T47D (cell line): ENCODE measurements around the gene POTEI.
"Not testable (repeated sequence)": the region's sequence is repeated elsewhere in the genome, so short reads cannot be mapped to it uniquely, and the experiment has no call there.

Source experiments
- DNase-seq, 2 experiments: peaks; one replicate each; pipeline versions ENCODE4 v3.0.0 to v3.0.0-alpha.2; 2011 to 2012; ENCODE audit warnings: low read depth in 1 of 2, low spot score in 1 of 2
- in situ Hi-C: cut with HindIII; loops from 2 replicates; pipeline ENCODE4 v1.10.0; 2016; ENCODE audit warnings: low sequenced_read_pairs, low pct_unique_long_range_greater_than_20kb

The POTEI gene

DNA sequence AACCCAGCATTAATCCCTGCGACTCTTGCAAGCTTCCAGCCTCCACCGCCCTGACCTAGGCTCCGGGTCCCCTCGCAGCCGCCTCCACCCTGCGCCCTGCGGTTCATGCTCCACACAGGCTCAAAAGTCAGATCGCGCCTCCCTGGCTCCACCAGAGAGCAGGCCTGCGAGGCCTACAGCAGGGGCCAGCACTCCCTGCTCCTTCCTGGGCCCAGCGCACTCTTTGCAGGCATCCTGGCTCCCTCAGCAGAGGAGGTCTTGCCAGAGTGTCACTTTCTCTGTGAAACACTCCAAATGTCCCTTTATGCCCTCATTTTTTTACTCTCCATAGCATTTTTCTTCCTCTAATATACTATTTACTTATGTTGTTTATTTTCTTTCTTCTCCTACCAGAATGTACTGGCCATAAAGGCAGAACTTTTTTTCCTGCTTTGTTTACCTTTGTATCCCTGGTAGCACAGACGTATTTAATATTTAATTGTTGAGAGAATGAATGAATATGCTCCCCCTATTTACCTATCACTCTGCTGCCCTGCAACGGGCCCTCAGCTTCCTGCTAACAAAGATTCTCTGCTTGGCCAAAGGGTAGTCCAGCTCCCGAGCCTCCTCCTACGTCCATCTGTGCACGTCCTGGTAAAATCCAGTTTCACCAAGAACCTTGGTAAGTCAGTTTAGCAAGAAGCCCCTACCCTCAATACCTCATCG, 2.8 kb upstream of the POTEI start:
- DNase-seq, in situ Hi-C loops: not testable (repeated sequence)

DNA sequence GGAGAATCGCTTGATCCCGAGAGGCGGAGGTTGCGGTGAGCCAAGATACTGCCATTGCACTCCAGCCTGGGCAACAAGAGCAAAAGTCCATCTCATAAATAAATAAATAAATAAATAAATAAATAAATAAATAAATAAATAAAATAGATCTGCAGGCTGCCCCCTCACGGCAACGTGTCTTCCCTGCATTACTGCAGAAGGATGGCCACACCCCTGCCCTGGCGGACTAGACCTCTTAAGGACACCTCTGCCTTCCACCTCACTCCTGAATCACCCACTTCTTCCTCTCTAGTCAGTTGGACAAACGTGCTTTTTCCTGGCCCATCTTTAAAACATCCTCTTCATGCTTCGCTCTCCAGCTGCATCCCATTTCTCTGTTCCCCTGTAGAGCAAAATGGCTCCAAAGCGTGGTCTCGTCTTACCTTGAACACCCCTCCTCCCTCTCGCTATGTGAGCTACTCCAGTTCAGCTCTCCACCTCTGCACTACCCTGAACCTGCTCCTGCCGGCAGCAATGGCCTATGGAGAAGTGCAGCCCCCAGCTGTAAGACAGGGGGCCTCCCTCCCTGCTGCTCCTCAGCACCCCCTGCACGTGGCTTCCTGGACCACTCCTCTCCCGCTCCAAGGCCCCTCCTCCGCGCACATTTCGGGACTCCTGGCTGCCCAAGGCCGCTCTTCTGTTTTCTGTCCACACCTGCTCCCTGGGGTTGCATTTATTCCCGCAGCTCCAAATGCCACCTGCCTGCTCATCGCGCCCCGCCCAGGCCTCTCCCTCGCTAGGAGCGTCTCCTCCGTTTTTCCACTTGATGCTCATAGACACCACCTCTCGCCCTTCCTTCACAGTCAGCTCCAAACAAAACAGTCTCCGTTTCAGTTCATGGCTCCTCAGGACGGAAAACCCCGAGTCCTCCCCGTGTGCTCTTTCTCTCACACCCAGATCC, 1.9 kb upstream of the POTEI start:
- in situ Hi-C loops, DNase-seq: not testable (repeated sequence)

DNA sequence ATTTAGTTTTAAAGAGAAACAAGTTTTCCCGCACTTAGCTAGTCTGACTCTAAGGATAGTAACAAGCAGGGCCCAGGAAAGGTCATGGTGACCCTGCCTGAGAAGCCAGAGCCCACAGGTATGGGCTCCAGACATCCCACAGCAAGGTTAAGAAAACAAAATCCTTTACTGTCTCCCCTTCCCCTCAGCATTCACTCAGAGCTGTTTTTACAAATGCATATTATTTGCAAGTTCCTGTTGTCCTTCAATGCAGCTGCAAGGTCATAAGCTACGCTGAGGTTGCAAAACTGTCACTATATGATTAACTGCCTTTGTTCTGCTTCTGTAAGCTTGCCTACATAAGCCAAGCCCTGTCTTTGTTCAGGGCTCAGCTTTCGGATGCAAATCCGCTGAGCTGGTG, 18.1 kb downstream of the POTEI start:
- in situ Hi-C loops, DNase-seq: not testable (repeated sequence)

DNA sequence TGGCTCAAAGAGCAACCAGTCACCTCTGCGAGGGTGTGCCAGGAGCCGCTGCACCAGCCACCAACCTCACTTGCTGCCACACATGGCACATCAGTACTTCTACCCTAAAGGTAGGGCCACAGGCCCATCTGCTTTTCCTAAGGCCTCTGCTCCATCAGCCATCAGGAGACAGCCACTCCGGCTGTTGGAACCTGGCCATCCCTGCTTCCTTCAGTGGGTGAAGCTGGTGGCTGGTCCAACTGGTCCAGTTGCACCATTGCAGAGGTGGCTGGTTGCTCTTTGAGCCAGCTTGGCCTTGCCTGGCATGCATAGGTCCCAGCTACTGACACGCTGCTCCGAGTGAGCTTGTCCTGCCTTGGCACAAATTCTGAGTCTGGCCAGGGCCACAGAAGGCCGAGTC, 53.7 kb downstream of the POTEI start:
- in situ Hi-C loops, DNase-seq: not testable (repeated sequence)

DNA sequence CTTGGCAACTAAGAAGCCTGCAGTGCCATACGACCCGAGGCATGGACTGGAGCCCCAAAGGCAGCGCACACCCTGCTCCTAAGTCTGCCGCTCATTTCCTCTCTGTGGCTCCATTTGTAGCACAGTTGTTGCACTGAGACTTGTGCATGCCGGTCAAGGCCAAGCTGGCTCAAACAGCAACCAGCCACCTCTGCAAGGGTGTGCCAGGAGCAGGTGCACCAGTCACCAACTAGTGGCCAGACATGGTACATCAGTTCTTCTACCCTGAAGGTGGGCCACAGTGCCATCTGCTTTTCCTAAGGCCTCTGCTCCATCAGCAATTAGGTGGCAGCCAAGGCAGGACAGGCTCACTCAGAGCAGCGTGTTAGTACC, 54.4 kb downstream of the POTEI start:
- DNase-seq, in situ Hi-C loops: not testable (repeated sequence)

GRCh38 chr2:130453955-130454711, 55.0 kb downstream of the POTEI start:
- DNase-seq, in situ Hi-C loops: not testable (repeated sequence)

GRCh38 chr2:130452897-130453296, 56.2 kb downstream of the POTEI start:
- DNase-seq, in situ Hi-C loops: not testable (repeated sequence)

- in situ Hi-C loops: not testable (repeated sequence)
These were observed 57.3 kb downstream of the POTEI start for GRCh38 chr2:130451823-130452222.

DNA sequence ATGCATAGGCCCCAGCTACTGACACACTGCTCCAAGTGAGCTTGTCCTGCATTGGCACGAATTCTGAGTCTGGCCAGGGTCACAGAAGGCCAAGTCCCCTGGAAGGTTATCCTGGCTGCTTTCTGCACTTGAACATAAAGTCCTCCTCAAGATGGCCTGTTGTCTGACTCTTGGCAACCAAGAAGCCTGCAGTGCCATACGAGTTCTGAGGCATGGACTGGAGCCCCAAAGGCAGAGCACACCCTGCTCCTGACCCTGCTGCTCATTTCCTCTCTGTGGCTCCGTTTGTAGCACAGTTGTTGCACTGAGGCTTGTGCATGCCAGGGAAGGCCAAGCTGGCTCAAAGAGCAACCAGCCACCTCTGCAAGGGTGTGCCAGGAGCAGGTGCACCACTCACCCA, 57.9 kb downstream of the POTEI start:
- DNase-seq, in situ Hi-C loops: not testable (repeated sequence)

More at GRCh38 chr2:130451823-130452222, 57.3 kb downstream of the POTEI start:
- not testable (repeated sequence) for DNase-seq

DNA sequence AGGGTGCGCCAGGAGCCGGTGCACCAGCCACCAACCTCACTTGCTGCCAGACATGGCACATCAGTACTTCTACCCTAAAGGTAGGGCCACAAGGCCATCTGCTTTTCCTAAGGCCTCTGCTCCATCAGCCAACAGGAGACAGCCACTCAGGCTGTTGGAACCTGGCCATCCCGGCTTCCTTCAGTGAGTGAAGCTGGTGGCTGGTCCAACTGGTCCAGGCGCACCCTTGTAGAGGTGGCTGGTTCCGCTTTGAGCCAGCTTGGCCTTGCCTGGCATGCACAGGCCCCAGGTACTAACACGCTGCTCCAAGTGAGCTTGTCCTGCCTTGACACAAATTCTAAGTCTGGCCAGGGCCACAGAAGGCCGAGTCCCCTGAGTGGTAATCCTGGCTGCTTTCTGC, 58.8 kb downstream of the POTEI start:
- in situ Hi-C loops, DNase-seq: not testable (repeated sequence)

DNA sequence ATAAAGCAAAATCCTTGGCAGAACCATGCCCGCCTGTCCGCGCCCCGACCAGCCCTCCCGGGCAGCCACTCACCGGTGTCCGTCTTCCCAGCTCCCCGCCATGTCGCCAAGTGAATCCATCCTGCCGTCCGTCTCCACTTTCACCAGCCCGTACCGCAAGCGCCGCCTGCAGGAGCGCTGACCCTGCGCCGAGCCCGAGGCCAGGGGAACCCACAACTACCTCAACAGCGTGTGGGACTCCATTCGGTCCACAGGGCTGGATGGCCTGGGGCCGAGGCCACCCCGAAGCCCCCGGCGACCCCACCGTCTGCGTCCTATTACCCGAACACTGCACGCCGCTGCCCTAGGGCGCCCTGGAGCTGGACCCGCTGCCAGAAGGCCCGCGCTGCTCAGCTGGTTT, 81.5 kb downstream of the POTEI start:
- peak in 1 of 2 experiments; percentile 44 for DNase-seq
- in situ Hi-C loops: not testable (repeated sequence)

- in situ Hi-C loops, DNase-seq: not testable (repeated sequence)
These were observed 90.3 kb downstream of the POTEI start for GRCh38 chr2:130418845-130419244.

DNA sequence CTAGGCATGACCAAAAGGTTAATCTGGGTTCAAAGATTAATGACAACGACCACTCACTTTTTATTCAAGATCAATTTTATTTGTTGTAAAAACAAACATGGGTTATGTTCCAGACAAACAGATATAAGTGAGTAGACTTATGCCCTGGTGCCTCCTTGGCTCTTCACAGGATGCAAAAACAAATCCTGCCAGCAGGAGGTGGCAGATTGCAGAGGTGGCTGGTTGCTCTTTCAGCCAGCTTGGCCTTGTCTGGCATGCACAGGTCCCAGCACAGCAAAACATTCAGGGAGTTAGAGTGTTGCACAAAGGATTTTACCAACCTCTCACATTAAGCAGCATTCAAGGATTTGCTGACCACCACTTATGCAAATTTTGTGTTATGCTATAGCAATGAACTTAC, 92.4 kb downstream of the POTEI start:
- DNase-seq, in situ Hi-C loops: not testable (repeated sequence)
